Uterine smooth muscle cell (primary cell): ENCODE data around the gene SYT12. TPM values are rescaled to one million over a fixed set of nuclear protein-coding genes. Genes with fewer than 3 reads are reported as not detected.

Source experiments
- total RNA-seq: library from RNA; depleted of rRNA; stranded (reverse); fragments of >200 nt; gene quantifications from 2 replicates; pipeline ENCODE4 v1.2.3, GENCODE V29; 2014

The SYT12 gene
- total RNA-seq = under 0.01 and 0.12 TPM in 2 replicates

DNA sequence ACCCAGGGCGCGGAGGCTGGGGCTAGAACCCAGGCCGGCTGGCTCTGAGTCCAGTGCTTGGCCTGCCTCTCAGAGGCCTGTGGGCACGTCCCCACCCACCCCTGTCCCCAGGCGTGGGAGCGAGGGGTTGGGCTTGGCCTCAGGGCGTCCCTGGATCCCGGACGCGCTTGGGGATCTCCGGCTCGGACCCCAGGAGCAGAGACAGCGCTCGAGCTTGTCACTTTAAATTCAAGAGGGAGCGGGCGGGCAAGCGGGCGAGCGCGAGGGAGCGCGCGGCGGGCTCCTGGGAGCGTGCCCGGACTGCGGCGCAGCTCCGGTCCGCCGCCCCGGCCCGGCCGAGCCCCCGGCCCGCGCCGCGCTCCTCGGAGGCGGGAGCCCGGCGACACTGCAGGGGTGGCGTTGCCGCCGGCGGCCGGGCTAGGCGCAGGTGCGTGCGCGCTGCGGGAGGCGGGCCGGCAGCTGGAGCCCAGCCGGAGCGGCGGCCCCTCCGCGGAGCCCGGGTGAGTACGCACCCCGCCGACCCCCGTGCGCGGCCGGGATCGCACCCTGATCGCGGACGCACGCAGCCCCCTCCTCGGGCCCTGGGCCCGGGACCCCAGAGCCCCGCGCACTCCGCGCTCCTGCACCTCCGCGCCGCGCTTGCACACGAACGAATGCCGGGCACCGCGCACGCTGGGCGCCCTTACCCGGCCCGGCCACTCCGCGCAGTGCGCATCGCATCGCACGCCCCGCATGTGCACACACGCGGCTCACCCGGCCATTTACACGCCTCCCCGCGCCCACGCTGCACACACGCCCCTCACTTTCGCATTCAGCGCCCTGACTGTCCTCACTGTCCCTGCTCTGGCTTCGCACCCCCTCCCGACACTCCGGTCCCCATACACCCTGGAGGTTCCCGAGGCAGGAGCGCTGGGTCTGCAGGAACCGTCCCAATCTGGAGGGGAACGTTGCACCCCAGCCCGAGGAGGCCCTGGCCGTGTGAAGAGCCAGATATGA is at the start of gene SYT12:
Gene SYT12 (plus strand): TSS at position 174 of the 996 bp plus-strand sequence. CDS start 7,011 bp downstream, outside the sequence.

DNA sequence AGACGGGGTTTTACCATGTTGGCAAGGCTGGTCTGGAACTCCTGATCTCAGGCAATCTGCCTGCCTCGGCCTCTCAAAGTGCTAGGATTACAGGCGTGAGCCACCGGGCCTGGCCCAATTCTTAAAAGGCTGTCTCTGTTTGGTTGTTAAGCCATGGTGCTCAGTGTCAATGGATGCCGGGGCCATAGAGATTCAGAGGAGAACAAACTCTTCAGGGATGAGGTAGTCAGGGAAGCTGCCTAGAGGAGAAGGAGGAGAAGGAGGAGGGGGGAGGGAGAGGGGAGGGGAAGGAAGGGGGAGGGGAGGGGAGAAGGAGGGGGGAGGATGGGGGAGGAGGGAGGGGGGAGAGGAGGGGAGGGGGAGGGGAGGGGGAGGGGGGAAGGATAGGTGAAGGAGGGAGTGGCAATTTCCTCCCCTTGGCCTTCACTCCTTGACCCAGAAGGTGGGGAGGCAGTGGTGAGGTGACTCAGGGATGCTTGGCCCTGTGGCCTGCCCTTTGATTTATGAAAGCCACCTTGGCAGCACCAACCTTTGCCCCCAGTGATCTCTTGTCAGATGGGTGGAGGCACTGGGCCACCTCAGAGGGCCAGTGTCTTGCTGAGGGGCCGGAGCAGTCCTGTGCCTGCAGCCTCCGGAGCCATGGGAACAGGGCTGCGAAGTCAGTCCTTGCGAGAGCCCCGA is 48.1 kb upstream of the SYT12 start, which contains the start of gene C11orf86:
Gene C11orf86 (plus strand): TSS at position 581 of the 681 bp plus-strand sequence. CDS start 59 bp downstream, at position 640.

DNA sequence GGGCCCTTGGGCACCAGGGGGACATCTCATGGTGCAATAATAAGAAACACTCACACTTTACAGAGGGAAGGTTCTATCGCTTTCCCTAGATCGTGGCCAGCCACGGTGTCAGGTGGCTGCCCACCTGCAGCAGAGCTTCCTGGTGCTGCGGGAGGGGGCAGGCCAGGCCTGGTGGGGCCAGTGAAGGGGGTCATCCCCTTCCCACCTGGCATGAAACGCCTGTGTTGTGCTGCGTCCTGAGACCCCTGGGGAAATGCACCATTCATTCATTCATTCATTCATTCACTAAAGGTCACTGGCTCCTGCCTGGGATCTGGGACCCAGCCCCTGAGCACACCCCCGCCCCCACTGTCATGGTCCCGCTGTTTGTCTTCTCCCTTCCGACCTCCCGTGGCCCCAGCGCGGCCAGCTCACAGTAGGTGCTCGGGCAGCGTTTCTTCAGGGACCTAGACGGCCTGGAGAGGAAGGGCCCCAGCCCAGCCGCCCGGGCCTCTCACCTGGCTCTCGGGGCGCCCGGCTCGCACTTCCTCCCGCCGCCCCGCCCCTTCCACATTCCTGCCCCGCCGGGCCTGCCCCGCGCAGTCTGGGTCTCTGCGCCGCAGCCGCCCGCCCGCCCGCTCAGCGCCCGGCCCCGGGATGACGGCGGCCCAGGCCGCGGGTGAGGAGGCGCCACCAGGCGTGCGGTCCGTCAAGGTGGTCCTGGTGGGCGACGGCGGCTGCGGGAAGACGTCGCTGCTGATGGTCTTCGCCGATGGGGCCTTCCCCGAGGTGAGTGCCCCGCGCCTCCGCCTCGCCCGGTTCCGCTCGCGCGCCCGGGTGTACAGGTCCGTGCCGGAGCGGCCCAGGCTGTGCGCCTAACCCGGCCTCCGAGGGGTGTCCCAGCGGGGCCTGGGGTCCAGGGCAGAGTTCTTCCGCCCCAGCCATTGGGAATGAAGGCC is 33.6 kb downstream of the SYT12 start, which contains the start of gene RHOD:
Gene RHOD (plus strand): TSS at position 581 of the 938 bp plus-strand sequence. CDS start 56 bp downstream, at position 637.

Other genes with a start within 250 kb of the SYT12 start
- gene RCE1, start 179.7 kb upstream of the SYT12 start, total RNA-seq = 14.9 and 17.2 TPM in 2 replicates
- gene LRFN4, start 166.1 kb upstream of the SYT12 start, total RNA-seq = 23.6 TPM in 2 replicates
- gene PC, start 64.8 kb upstream of the SYT12 start, total RNA-seq = 17.7 and 27.1 TPM in 2 replicates
- gene C11orf86, start 47.8 kb upstream of the SYT12 start, total RNA-seq = not detected in 2 replicates
- 4.6 and 14.7 TPM in 2 replicates for gene RHOD, start 33.7 kb downstream of the SYT12 start, total RNA-seq
- 40.0 and 49.5 TPM in 2 replicates for gene KDM2A, start 96.1 kb downstream of the SYT12 start, total RNA-seq
- 34.7 and 37.3 TPM in 2 replicates for gene GRK2, start 243.3 kb downstream of the SYT12 start, total RNA-seq